ENCODE measurements around the gene PRR19.
"Not testable (repeated sequence)": the region's sequence is repeated elsewhere in the genome, so short reads cannot be mapped to it uniquely, and the experiment has no call there.

Gene PRR19

GRCh38 chr19:42301646-42302203, at the start of gene PRR19:
Gene PRR19 (plus strand): TSS chr19:42302132. CDS start chr19:42309585, 7,453 bp downstream.
- DNase-seq (ENCODE audit: low read depth in 2 of 3, low spot score in 1 of 3): no peak

- no peak for DNase-seq (ENCODE audit: low read depth in 2 of 3, low spot score in 1 of 3)
Observed at GRCh38 chr19:42252365-42253244, 49.3 kb upstream of the PRR19 start.

- peak in 2 of 3 donors; percentile 42 to 62 for DNase-seq (ENCODE audit: low read depth in 2 of 3, low spot score in 1 of 3)
Observed at GRCh38 chr19:42253245-42254088, 48.5 kb upstream of the PRR19 start.

GRCh38 chr19:42254089-42254849, 47.7 kb upstream of the PRR19 start:
- DNase-seq (ENCODE audit: low read depth in 2 of 3, low spot score in 1 of 3): peak in 2 of 3 donors; percentile 65 to 67

GRCh38 chr19:42254850-42255765, 46.8 kb upstream of the PRR19 start, which contains the start of gene ERF:
Gene ERF (minus strand): TSS chr19:42255128. CDS start chr19:42254999, 129 bp downstream.
- peak; percentile 88 to 91 (median 91) for DNase-seq (ENCODE audit: low read depth in 2 of 3, low spot score in 1 of 3)

GRCh38 chr19:42255766-42256745, 45.9 kb upstream of the PRR19 start:
- no peak for DNase-seq (ENCODE audit: low read depth in 2 of 3, low spot score in 1 of 3)

GRCh38 chr19:42257842-42258241, 44.1 kb upstream of the PRR19 start:
- not testable (repeated sequence) for DNase-seq (ENCODE audit: low read depth in 2 of 3, low spot score in 1 of 3)

GRCh38 chr19:42261763-42262162, 40.2 kb upstream of the PRR19 start:
- no peak for DNase-seq (ENCODE audit: low read depth in 2 of 3, low spot score in 1 of 3)

- not testable (repeated sequence) for DNase-seq (ENCODE audit: low read depth in 2 of 3, low spot score in 1 of 3)
Observed at GRCh38 chr19:42266105-42266504, 35.8 kb upstream of the PRR19 start.

- not testable (repeated sequence) for DNase-seq (ENCODE audit: low read depth in 2 of 3, low spot score in 1 of 3)
Observed at GRCh38 chr19:42266928-42267603, 34.9 kb upstream of the PRR19 start.

GRCh38 chr19:42267644-42268141, 34.2 kb upstream of the PRR19 start:
- DNase-seq (ENCODE audit: low read depth in 2 of 3, low spot score in 1 of 3): no peak

GRCh38 chr19:42268142-42268703, 33.7 kb upstream of the PRR19 start:
- DNase-seq (ENCODE audit: low read depth in 2 of 3, low spot score in 1 of 3): peak; percentile 97 to 99 (median 98)

GRCh38 chr19:42268704-42269477, 33.0 kb upstream of the PRR19 start, which contains the start of gene CIC:
Gene CIC (plus strand): TSS chr19:42269252. CDS start chr19:42271784, 2,532 bp downstream.
- DNase-seq (ENCODE audit: low read depth in 2 of 3, low spot score in 1 of 3): peak; percentile 98 to 99 (median 99)

- no peak for DNase-seq (ENCODE audit: low read depth in 2 of 3, low spot score in 1 of 3)
Observed at GRCh38 chr19:42269478-42270345, 32.2 kb upstream of the PRR19 start.

GRCh38 chr19:42270346-42271044, 31.4 kb upstream of the PRR19 start:
- peak in 2 of 3 donors; percentile 57 to 61 for DNase-seq (ENCODE audit: low read depth in 2 of 3, low spot score in 1 of 3)

Data from stimulated activated CD4-positive, alpha-beta T cell treated with anti-CD3 and anti-CD28 coated beads, Interleukin-12 subunit alpha, Interleukin-12 subunit beta, amount 100 ng/mL, for 48 hours (primary cell).